GM18498 (cell line): ENCODE data around the gene ARMH3.

Source experiments
- ATAC-seq: cut with Tn5 transposase; IDR thresholded peaks from one replicate; pipeline ENCODE4 v1.9.1; 2021; ENCODE audit warnings: mild to moderate bottlenecking, moderate library complexity; ENCODE audit not compliant: unreplicated experiment

The ARMH3 gene, protein sequence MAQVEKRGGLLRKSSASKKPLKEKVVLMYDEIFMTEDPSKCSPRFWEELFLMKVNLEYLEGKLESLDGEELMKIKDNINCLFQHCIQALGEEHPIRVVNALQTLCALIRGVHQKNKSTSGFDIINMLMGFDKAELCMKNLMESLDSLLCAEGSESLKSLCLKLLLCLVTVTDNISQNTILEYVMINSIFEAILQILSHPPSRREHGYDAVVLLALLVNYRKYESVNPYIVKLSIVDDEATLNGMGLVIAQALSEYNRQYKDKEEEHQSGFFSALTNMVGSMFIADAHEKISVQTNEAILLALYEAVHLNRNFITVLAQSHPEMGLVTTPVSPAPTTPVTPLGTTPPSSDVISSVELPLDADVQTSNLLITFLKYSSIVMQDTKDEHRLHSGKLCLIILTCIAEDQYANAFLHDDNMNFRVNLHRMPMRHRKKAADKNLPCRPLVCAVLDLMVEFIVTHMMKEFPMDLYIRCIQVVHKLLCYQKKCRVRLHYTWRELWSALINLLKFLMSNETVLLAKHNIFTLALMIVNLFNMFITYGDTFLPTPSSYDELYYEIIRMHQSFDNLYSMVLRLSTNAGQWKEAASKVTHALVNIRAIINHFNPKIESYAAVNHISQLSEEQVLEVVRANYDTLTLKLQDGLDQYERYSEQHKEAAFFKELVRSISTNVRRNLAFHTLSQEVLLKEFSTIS

DNA sequence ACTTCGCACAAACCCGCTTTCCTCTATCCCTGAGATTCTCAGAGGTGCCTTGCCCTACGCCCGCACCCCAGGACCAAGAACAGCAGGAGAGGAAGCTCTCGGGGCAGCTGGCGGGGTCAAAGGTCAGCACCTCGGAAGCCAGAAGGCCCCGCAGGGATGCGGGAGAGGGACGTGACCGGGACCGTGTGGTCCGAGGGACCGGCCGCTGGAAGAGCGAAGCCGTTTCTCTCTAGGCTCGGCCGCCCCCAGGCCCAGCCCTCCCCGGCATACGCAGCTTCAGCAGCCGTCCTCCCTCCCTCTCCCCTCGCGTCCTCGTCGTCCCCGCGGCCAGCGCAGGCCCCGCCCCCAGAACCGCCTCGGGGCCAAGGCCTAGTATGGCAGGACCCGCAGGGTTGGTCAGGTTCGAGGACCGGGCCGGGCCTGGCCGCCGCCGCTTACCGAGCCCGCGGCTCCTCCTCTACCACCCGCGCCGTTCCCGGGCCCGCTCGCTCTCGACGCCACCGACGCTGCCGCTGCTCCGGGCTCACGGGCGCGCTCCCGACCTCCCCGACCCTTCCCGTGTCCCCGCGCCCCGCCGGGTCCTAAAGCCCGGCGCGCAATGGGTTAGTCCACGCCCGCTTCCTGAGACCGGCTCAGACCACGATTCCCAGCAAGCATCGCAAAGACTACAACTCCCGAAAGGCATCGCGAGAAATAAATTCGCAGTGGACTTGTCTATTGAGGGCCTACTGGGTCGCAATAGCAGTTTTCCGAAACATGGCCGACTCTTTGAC is at the start of gene ARMH3:
Gene ARMH3, minus strand, starts transcription at position 527 of the 773 bp plus-strand sequence. CDS start 16,059 bp downstream, outside the sequence.
- ATAC-seq: peak; percentile 88

DNA sequence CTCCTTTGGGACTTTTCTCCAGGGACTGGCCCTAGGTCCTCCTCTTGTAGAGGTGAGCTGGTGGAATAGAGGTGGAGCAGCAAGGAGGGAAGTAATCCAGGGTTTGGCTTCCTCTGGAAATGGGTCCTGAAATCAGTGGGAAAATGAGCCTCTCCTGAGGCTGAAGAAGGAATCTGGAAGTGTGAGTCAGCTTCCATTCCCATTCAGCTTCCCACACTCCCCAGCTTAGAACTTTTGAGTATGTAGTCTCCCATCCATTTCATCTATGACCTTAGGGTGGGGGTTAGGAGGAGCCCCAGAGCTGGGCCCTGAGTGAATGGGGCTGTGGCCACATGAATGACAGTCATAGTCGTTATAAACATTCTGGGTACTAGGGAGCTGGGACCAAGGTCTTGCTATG is 46.4 kb upstream of the ARMH3 start:
- ATAC-seq: no peak

DNA sequence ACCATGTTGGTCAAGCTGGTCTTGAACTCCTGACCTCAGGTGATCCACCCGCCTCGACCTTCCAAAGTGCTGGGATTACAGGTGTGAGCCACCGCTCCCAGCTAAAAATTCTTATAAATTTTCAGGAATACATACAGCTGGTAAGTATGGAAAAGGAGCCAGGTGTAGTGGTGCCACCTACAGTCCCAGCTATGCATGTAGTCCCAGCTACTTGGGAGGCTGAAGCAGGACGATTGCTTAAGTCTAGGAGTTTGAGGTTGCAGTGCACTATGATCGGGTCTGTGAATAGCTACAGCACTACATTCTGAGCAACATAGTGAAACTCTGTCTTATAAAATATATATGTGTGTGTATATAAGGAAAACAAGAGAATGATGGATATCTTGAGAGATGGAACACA is 45.2 kb upstream of the ARMH3 start:
- no peak for ATAC-seq

DNA sequence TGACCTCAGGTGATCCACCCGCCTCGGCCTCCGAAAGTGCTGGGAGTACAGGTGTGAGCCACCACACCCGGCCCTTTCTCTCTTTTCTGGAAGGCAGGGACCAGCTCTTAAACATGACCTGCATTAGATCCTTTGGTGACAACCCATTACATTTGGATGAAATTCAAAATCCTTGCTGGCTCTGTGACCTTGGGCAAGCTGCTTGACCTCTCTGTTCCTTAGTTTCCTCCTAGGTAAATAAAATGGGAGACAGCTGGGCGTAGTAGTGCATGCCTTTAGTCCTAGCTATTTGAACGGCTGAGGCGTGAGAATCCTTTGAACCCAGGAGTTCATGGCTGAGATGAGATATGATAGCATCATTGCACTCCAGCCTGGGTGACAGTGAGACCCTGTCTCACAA is 40.5 kb upstream of the ARMH3 start:
- no peak for ATAC-seq

DNA sequence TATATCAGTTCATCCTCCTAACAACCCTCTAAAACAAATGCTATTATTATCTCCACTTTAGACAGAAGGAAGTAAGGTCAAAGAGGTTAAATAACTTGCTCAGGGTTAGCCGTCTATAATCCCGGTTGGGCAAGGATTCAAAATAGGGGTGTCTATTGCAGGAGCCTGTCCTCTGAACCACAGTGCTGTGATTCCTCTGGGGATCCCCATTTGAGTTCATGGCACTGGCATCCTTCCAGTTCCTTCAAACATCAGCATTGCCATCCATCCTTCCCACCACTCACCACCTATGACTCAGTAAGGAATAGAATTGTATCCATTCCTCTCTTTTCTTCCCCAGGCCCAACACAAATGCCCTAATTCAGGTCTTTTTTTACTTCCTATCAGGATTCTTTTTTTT is 34.8 kb upstream of the ARMH3 start:
- ATAC-seq: no peak

DNA sequence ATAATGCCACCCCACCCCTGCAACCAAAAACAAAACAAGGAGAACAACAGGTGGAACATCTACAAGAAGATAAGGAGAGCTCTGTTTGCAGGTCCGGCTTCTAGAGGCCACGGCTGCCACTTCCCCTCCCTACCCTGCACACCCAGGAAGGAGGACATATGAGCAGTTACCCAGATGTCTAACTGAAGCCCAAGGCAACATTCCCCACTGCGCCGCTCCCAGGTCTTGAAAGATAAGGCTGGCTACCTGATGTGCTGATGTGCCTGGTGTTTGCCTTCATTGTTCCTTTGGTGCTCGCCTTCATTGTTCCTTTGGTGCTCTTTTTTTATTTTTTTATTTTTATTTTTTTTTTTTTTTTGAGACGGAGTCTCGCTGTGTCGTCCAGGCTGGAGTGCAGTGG is 30.2 kb upstream of the ARMH3 start:
- ATAC-seq: no peak

DNA sequence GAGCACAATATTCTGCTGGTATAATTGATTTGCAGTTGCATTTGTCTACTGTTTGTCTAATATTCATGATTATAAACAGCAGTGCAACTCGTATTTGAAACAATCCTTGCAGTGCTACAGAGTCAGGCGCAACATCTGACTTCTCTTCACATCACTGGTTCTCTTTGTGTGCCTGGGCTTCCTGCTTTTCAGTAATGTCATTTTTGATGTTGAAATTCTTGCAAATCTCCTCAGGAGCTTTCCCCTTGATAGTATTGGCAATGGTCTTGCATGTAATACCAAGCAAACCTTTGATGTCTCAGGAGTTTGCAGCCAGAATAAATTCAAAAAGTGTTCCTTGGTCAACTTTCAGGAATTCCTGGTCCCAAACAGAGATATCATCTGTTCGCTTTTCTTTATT is 29.4 kb upstream of the ARMH3 start:
- ATAC-seq: no peak

DNA sequence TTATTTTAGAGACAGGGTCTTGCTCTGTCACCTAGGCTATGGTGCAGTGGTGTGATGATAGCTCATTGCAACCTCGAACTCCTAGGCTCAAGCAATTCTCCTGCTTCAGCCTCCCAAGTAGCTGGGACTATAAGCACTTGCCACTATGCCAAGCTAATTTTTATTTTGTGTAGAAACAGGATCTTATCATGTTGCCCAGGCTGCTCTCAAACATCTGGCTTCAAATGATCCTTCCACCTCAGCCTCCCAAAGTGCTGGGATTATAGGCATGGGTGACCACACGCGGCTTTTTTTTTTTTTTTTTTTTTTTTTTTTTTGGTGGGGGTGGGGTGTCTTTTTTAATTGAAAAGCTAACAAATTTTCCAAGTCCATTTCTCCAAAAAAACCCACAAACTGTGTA is 27.6 kb upstream of the ARMH3 start:
- ATAC-seq: no peak

DNA sequence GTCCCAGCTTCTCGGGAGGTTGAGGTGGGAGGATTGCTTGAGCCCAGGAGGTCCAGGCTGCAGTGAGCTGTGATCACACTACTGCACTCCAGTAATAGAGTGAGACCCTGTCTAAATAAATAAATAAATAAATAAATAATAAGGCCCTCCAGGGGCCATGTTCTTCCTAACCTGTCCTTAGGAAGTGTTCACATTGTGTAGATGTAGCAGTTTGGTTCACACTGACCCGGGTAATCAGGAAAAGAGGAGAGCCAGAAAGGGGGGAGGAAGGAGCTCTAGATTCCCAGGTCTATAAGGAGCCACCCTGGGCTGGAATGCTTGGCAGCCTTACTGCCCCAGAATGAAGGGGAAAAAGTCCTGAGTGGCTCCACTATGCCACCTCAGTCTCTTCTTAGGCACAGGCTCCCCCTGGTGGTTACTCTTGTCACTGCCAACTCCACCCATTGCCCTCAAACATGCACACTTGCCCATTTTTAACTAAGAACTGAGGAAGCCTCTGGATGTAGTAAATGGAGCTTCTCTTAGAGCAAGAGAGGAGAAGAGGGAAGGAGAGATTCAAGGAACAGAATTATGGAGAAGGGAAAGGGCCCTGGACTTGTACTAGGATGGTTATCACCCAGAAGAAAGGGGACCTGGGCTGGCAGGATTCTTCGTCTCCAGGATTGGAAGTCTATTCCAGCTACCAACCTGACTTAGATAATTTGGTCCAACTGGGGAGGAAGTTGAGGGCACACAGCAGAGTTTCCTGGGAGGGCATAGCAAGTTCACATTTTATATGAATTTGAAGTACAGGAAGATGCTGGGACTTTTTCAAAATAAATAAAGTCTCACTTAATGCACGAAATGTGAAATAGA is 16.9 kb upstream of the ARMH3 start:
- ATAC-seq: no peak

DNA sequence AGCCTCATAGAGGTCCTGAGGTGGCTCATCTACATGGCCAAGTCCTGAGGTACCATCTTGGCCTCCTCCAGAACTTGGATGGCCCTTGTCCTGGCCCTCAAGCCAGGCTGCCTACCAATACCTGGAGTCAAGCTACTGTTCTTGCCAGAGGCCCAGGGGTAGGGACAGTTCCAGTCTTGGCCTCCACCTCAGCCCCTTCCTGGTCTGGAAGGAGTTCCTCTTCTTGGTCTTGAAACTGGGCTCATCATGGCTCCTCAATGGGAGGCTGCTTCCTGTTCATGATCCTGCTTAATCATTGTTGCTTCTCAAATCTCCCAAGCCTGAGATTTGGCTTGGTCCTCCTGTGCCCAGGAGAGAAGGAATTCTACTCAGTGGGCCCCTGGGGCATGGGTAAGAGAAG is 13.1 kb upstream of the ARMH3 start:
- no peak for ATAC-seq

DNA sequence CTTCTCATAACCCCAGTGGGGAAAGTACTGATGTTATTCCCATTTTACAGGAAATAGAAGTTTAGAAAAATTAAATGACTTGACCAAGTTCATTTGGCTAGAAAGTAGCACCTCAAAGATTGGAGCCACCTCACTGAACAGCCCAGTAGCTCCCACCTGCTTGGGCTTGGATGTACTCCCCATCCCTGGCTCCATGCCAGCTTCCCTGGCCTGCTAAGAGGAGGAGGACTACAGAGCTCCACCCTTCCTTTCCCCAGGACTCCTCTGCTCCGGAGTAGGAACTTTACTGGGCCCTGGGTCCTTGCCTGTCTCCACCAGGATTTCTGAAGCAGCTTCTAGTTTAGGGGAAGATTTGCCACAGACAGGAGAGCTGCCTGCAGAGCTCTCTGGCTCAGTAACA is 12.2 kb upstream of the ARMH3 start:
- ATAC-seq: no peak

DNA sequence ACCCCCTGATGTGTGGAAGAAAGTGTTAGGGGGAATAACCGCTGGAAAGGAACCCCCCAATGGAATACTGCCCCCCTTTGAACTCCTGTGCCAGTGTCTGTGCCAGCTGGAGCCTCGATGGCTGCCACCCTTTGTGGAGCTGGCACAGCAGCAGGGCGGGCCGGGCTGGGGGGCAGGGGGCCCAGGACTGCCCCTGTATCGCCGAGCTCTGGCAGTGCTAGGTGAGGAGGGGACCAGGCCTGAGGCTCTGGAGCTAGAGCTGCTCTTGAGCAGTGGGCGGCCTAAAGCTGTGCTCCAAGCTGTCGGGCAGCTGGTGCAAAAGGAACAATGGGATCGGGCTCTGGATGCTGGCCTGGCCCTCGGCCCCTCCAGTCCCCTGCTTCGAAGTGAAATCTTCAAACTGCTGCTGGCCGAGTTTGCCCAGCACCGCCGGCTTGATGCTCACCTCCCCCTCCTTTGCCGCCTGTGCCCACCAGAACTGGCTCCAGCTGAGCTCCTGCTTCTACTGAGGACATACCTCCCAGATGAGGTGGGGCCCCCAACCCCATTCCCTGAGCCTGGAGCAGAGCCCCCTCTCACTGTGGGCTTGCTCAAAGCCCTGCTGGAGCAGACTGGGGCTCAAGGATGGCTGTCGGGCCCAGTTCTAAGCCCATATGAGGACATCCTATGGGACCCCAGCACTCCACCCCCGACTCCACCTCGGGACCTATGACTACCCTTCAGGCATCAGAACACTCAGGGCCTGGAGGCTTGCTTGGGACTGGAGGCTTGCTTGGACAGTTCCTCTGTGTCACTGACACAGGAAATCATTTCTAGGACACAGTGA is 11.3 kb upstream of the ARMH3 start:
- no peak for ATAC-seq

DNA sequence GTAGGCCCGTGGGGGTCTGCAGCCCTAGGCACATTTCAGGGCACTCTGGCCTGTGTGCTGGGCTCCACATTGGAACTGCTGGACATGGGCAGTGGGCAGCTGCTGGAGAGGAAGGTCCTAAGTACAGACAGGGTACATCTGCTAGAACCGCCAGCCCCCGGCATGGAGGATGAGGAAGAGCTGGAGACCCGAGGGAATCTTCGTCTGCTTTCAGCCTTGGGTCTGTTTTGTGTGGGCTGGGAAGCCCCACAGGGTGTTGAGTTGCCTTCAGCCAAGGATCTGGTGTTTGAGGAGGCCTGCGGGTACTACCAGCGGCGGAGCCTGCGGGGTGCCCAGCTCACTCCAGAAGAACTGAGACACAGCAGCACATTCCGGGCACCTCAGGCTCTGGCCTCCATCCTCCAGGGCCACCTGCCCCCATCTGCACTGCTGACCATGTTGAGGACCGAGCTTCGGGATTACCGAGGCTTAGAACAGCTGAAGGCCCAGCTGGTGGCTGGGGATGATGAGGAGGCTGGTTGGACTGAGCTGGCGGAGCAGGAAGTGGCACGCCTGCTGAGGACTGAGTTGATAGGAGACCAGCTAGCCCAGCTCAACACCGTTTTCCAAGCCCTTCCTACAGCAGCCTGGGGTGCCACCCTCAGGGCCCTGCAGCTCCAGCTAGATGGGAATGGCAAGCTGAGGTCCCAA is 10.6 kb upstream of the ARMH3 start:
- no peak for ATAC-seq

DNA sequence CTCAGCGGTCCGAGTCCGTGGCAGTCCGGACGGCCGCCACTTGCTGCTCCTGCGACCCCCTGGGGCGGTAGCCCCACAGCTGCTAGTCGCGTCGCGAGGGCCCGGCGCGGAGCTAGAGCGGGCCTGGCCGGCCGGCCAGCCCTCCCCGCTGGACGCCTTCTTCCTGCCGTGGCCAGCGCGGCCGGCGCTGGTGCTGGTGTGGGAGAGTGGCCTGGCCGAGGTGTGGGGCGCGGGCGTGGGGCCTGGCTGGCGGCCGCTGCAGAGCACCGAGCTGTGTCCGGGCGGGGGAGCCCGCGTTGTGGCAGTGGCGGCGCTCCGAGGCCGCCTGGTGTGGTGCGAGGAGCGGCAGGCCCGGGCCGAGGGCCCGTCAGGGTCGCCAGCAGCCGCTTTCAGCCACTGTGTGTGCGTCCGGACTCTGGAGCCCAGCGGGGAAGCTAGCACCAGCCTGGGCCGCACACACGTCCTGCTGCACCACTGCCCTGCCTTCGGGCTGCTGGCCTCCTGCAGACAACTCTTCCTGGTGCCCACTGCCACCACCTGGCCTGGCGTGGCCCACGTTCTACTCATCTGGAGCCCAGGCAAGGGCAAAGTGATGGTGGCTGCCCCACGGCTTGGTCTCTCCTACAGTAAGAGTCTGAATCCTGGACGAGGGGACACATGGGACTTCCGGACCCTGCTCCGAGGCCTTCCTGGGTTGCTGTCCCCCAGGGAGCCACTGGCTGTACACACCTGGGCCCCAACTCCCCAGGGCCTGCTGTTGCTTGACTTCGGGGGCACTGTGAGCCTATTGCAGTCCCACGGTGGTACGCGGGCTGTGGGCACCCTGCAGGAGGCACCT is 9.8 kb upstream of the ARMH3 start:
- ATAC-seq: peak; percentile 18

DNA sequence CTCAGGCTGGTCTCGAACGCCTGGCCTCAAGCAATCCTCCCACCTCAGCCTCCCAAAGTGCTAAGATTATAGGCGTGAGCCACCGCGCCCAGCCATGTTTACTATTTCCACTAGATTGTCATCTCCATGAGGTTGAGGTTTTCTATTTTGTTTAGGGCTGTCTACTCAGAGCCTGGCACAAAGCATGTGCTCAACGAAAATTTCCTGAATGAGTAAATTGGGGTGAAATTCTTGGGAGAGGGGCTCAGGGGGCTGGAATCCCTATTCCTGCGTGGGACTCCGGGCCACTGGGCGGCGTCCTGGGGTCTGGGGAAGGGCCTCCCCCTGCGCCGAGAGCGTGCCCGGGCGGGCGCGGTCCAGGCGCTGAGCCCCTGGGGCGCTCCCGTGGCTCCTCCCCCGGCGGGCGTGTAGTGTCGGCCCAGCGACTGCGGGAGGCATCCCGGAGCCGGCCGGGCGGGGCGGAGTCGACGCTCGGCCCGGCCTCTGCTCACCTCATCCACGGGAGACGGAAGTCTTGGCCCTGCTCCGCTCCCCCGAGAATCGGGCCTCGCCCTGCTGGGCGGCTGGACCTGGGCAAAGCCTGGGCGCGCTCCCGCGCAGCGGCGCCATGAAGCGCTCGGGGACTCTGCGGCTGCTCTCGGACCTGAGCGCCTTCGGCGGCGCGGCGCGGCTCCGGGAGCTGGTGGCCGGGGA is 9.0 kb upstream of the ARMH3 start, which contains the start of gene HPS6:
Gene HPS6, plus strand, starts transcription at position 482 of the 693 bp plus-strand sequence. Its CDS starts 126 bp downstream, at position 608.
- peak; percentile 98 for ATAC-seq

DNA sequence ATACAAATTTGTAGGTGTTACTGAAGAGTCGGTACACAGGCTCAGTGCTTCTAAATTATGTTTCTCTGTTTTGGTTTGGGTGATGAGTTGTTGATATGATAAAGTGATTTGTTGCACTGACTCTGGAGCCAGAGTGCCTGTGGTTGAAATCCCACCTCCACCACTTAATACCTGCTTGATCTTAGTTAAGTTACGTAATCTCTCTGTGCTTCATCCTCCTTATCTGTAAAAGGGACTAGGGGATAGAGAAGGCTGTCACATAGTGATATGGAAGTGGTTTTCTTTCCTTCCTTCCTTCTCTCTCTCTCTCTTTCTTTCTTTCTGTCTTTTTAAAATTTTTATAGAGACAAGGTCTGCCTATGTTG is 8.5 kb upstream of the ARMH3 start:
- ATAC-seq: no peak

DNA sequence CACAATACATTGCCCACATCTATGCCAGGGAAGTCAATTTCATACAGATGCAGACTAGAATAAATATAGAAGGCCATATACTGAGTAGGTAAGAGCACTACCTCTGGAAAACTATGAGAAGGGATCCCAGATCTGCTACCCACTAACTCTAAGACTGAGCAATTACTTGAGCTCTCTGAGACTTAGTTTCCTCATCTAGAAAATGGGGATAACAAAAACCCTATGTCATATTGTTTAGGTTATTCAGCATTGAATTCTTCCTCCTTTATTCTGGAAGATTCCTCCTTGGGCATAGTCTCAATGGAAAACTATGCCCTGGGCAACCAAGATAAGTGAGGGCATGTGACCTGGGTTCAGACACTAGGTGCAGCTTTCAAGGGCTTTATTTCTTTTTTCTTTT is 4.0 kb upstream of the ARMH3 start:
- no peak for ATAC-seq
